Prostate gland (tissue), 2 donors: ENCODE results near the gene SUGCT. TPM values are rescaled to one million over a fixed set of nuclear protein-coding genes. Genes with fewer than 3 reads are reported as not detected.

Source experiments
- DNase-seq: peaks from one replicate; pipeline ENCODE4 v3.0.0-alpha.2; 2019; ENCODE audit warnings: low spot score
- H3K27ac ChIP-seq, 2 donors: fragments of 200-600 bp; sonication (generic); 2 replicates each; pipeline ENCODE4 v1.5.1; 2017 to 2019
- H3K27me3 ChIP-seq: fragments of 200-600 bp; sonication (generic); replicated peaks from 2 replicates; pipeline ENCODE4 v1.5.1; 2019; ENCODE audit not compliant: insufficient read depth
- H3K36me3 ChIP-seq, 2 donors: fragments of 200-600 bp; sonication (generic); 1 replicate in 1 of 2; 2 replicates in 1 of 2; pipeline versions ENCODE4 v1.5.1 to v1.8.1; 2017 to 2019
- H3K4me1 ChIP-seq: fragments of 200-600 bp; sonication (generic); replicated peaks from 2 replicates; pipeline ENCODE4 v1.5.1; 2019
- H3K4me3 ChIP-seq, 2 donors: fragments of 200-600 bp; sonication (generic); 2 replicates each; pipeline ENCODE4 v1.5.1; 2017 to 2019
- H3K9me3 ChIP-seq: fragments of 200-600 bp; sonication (generic); 2 replicates; pipeline ENCODE4 v1.5.1; 2017
- CTCF ChIP-seq, 4 experiments: fragments of 200-600 bp in 2 of 4; fragments of 450-650 bp in 2 of 4; sonication (generic) in 2 of 4; IDR thresholded peaks; 1 replicate in 3 of 4; 2 replicates in 1 of 4; pipeline ENCODE4 v1.5.1; 2016 to 2019; ENCODE audit warnings: antibody characterized with exemption in 4 of 4, mild to moderate bottlenecking in 2 of 4, moderate library complexity in 2 of 4
- POLR2A ChIP-seq: fragments of 450-650 bp; IDR thresholded peaks from one replicate; pipeline ENCODE4 v1.6.1; 2016; ENCODE audit warnings: antibody characterized with exemption, mild to moderate bottlenecking
- POLR2AphosphoS5 ChIP-seq: sonication (generic); formaldehyde crosslinking; IDR thresholded peaks from one replicate; pipeline ENCODE4 v1.6.1; 2017; ENCODE audit warnings: antibody characterized with exemption
- WGBS: methylation state at CpG from one replicate; pipeline ENCODE4 v1.1.5; 2018; 5-methylcytosine and 5-hydroxymethylcytosine counted together
- intact Hi-C: fragments of 100-400 bp; cut with DNase I; formaldehyde crosslinking; loops from one replicate; pipeline ENCODE4 v1.14.2; 2022
- total RNA-seq, 2 donors: library from RNA; depleted of rRNA; stranded (reverse); fragments of >200 nt; gene quantifications; one replicate each; pipeline ENCODE4 v1.1.0, GENCODE V29; 2016

The SUGCT gene
- total RNA-seq, 2 donors from 2014 or later = 2.2 to 3.2 TPM

- no peak overlapping the region for H3K4me3 ChIP-seq
- WGBS = 51% methylated on average over 2 of the region's 2 CpGs
- intact Hi-C loops = loop anchor here (10.0 kb wide), 1 partner anchor 1515 kb away; no protein-coding TSS in a partner anchor
- H3K4me1 ChIP-seq = no peaks in the 10 kb centered on the region
- TF ChIP-seq POLR2A = no peak
- TF ChIP-seq CTCF (IDR thresholded peaks at IDR 0.05) = no peak
- TF ChIP-seq POLR2AphosphoS5 = no peak
- H3K9me3 ChIP-seq = no peaks in the 10 kb centered on the region
- no peak overlapping the region for H3K27ac ChIP-seq
- H3K27me3 ChIP-seq = no peaks in the 10 kb centered on the region
- DNase-seq = no peak
- no peaks in the 10 kb centered on the region for H3K36me3 ChIP-seq
Measured at GRCh38 chr7:40219917-40220316, 85.1 kb downstream of the SUGCT start.

- H3K27me3 ChIP-seq = no peaks in the 10 kb centered on the region
- no peak overlapping the region for H3K4me3 ChIP-seq
- intact Hi-C loops = loop anchor here (10.0 kb wide), 1 partner anchor 1514 kb away; no protein-coding TSS in a partner anchor
- no peak for DNase-seq
- H3K9me3 ChIP-seq = no peaks in the 10 kb centered on the region
- no peaks in the 10 kb centered on the region for H3K36me3 ChIP-seq
- no peaks in the 10 kb centered on the region for H3K4me1 ChIP-seq
- no peak overlapping the region for H3K27ac ChIP-seq
- TF ChIP-seq POLR2AphosphoS5 (no peak), CTCF (IDR thresholded peaks at IDR 0.05) (no peak), POLR2A (no peak)
Measured at GRCh38 chr7:40220421-40220911, 85.7 kb downstream of the SUGCT start.

DNA sequence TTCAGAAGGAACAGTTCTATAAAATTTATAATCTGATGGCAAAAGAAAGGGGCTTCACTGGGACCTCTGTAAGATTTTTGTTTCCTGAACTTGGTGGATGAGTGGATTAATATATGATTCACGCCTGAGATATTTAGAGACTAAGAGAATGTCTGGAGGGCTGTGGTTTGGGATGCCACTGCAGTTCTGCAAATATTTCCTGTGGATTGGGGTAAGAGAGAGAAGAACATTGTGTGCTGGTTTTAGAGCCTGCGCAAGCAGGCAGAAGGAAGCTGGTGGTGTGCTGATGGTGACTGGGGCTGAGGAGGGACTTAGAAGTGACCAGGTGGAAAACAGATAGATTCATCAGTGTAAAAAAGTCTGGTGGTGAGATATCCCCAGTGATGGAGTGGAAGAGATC is 87.0 kb downstream of the SUGCT start:
- no peaks in the 10 kb centered on the region for H3K36me3 ChIP-seq
- H3K4me3 ChIP-seq = no peak overlapping the region
- no peak for DNase-seq
- no peaks in the 10 kb centered on the region for H3K9me3 ChIP-seq
- intact Hi-C loops = loop anchor here (10.0 kb wide), 1 partner anchor 1513 kb away; no protein-coding TSS in a partner anchor
- H3K27ac ChIP-seq = no peak overlapping the region
- H3K27me3 ChIP-seq = no peaks in the 10 kb centered on the region
- 86% methylated on average over 2 of the region's 2 CpGs for WGBS
- TF ChIP-seq POLR2A (no peak), CTCF (IDR thresholded peaks at IDR 0.05) (no peak), POLR2AphosphoS5 (no peak)
- H3K4me1 ChIP-seq = no peaks in the 10 kb centered on the region

GRCh38 chr7:40223451-40224127 is 88.8 kb downstream of the SUGCT start:
- 53% methylated on average over 2 of the region's 2 CpGs for WGBS
- no peak for TF ChIP-seq CTCF (IDR thresholded peaks at IDR 0.05)
- TF ChIP-seq POLR2A = no peak
- H3K36me3 ChIP-seq = no peaks in the 10 kb centered on the region
- intact Hi-C loops = loop anchor here (10.0 kb wide), 1 partner anchor 1511 kb away; no protein-coding TSS in a partner anchor
- H3K27ac ChIP-seq = no peak overlapping the region
- H3K4me3 ChIP-seq = no peak overlapping the region
- H3K27me3 ChIP-seq = no peaks in the 10 kb centered on the region
- DNase-seq = no peak
- no peaks in the 10 kb centered on the region for H3K9me3 ChIP-seq
- no peaks in the 10 kb centered on the region for H3K4me1 ChIP-seq

- Histone ChIP-seq H3K4me3 (no peak overlapping the region), H3K27me3 (no peaks in the 10 kb centered on the region), H3K27ac (no peak overlapping the region), H3K9me3 (no peaks in the 10 kb centered on the region), H3K36me3 (no peaks in the 10 kb centered on the region), H3K4me1 (no peaks in the 10 kb centered on the region)
- no peak for TF ChIP-seq CTCF (IDR thresholded peaks at IDR 0.05)
- TF ChIP-seq POLR2A = no peak
- TF ChIP-seq POLR2AphosphoS5 = no peak
- DNase-seq = no peak
- intact Hi-C loops = loop anchor here (10.0 kb wide), 1 partner anchor 1475 kb away; the partner anchor contains the start of gene INHBA
- WGBS = 85% methylated on average over 4 of the region's 4 CpGs
Measured at GRCh38 chr7:40230101-40230500, 95.3 kb downstream of the SUGCT start.
